Gastroesophageal sphincter (tissue), 4 donors: ENCODE data around the gene KMT2B. TPM values are rescaled to one million over a fixed set of nuclear protein-coding genes. Genes with fewer than 3 reads are reported as not detected.

Source experiments
- ATAC-seq: fragments of 150-250 bp; one replicate; pipeline ENCODE4 v1.9.1; 2016; ENCODE audit warnings: mild to moderate bottlenecking, moderate library complexity
- H3K27ac ChIP-seq, 4 donors: fragments of 200-600 bp; sonication (generic) in 3 of 4; 1 replicate in 3 of 4; 2 replicates in 1 of 4; pipeline ENCODE4 v1.5.1; 2016 to 2019
- H3K27me3 ChIP-seq: fragments of 200-600 bp; sonication (generic); one replicate; pipeline ENCODE4 v1.5.1; 2019
- H3K36me3 ChIP-seq, 2 donors: fragments of 200-600 bp; sonication (generic); one replicate each; pipeline ENCODE4 v1.5.1; 2019; ENCODE audit warnings: control low read depth in 1 of 2
- H3K4me1 ChIP-seq, 3 donors: fragments of 200-600 bp; sonication (generic); 1 replicate in 2 of 3; 2 replicates in 1 of 3; pipeline ENCODE4 v1.5.1; 2016 to 2019; ENCODE audit warnings: control low read depth in 2 of 3
- H3K4me3 ChIP-seq, 2 donors: fragments of 200-600 bp; sonication (generic); one replicate each; pipeline ENCODE4 v1.5.1; 2019; ENCODE audit warnings: mild to moderate bottlenecking in 1 of 2, moderate library complexity in 1 of 2
- H3K9me3 ChIP-seq, 3 donors: fragments of 200-600 bp; sonication (generic); one replicate each; pipeline ENCODE4 v1.5.1; 2017 to 2019; ENCODE audit warnings: control low read depth in 2 of 3
- CTCF ChIP-seq, 4 experiments: fragments of 200-600 bp in 2 of 4; fragments of 450-650 bp in 2 of 4; sonication (generic) in 1 of 4; IDR thresholded peaks; one replicate each; pipeline ENCODE4 v1.5.1; 2017 to 2019; ENCODE audit warnings: antibody characterized with exemption in 4 of 4, mild to moderate bottlenecking in 2 of 4, moderate library complexity in 2 of 4
- EP300 ChIP-seq: sonication (generic); formaldehyde crosslinking; IDR thresholded peaks from one replicate; pipeline ENCODE4 v1.6.1; 2017; ENCODE audit warnings: antibody characterized with exemption, mild to moderate bottlenecking
- POLR2A ChIP-seq, 2 donors: fragments of 450-650 bp; IDR thresholded peaks; one replicate each; pipeline ENCODE4 v1.6.1; 2017; ENCODE audit warnings: antibody characterized with exemption in 2 of 2, mild to moderate bottlenecking in 2 of 2, moderate library complexity in 1 of 2
- POLR2AphosphoS5 ChIP-seq: sonication (generic); formaldehyde crosslinking; IDR thresholded peaks from one replicate; pipeline ENCODE4 v1.6.1; 2017; ENCODE audit warnings: antibody characterized with exemption
- WGBS, 2 donors: methylation state at CpG; one replicate each; pipeline ENCODE4 v1.1.5; 2018; ENCODE audit warnings: low coverage in 1 of 2; 5-methylcytosine and 5-hydroxymethylcytosine counted together
- total RNA-seq, 4 donors: library from RNA; depleted of rRNA; stranded (reverse); fragments of >200 nt; gene quantifications; one replicate each; pipeline ENCODE4 v1.1.0, GENCODE V29; 2016

Gene KMT2B
- total RNA-seq, 4 donors from 2014 or later, result 7.7 to 27.0 (median 17.5) TPM

GRCh38 chr19:35760711-35761349 lies 43.0 kb downstream of the KMT2B start:
- H3K36me3 ChIP-seq, result peaks cover 0 to 62% of the 10 kb centered on the region in 2 donors
- no peak overlapping the region for H3K4me3 ChIP-seq
- H3K27me3 ChIP-seq, result no peaks in the 10 kb centered on the region
- TF ChIP-seq POLR2AphosphoS5, result no peak
- no peak for TF ChIP-seq CTCF (IDR thresholded peaks at IDR 0.05)
- no peak for TF ChIP-seq POLR2A (IDR thresholded peaks at IDR 0.05)
- no peak for TF ChIP-seq EP300
- no peak overlapping the region for H3K27ac ChIP-seq
- no peaks in the 10 kb centered on the region for H3K9me3 ChIP-seq
- no peak for ATAC-seq
- H3K4me1 ChIP-seq, result peaks cover 0 to 39% (median 22%) of the 10 kb centered on the region in 3 donors
- WGBS, 2 donors, result 83 to 93% methylated on average over 2 to 4 of the region's 4 CpGs

- H3K36me3 ChIP-seq, result peaks cover 0 to 79% of the 10 kb centered on the region in 2 donors
These were observed 46.9 kb downstream of the KMT2B start for GRCh38 chr19:35764432-35765315.

GRCh38 chr19:35766571-35767104 lies 48.8 kb downstream of the KMT2B start:
- ATAC-seq, result no peak
- Histone ChIP-seq H3K36me3 (peaks cover 0 to 60% of the 10 kb centered on the region in 2 donors), H3K4me3 (no peak overlapping the region), H3K27me3 (no peaks in the 10 kb centered on the region), H3K27ac (no peak overlapping the region), H3K4me1 (peaks cover 0 to 9% (median 0%) of the 10 kb centered on the region in 3 donors), H3K9me3 (no peaks in the 10 kb centered on the region)
- TF ChIP-seq POLR2AphosphoS5, result no peak
- TF ChIP-seq POLR2A (IDR thresholded peaks at IDR 0.05), result no peak
- no peak for TF ChIP-seq EP300
- no peak for TF ChIP-seq CTCF (IDR thresholded peaks at IDR 0.05)
- WGBS, 2 donors, result 100% methylated on average over 1 of the region's 11 CpGs; no CpG with 5 or more reads in 1 of the 2 donors

More at GRCh38 chr19:35764432-35765315, 46.9 kb downstream of the KMT2B start:
- H3K4me1 ChIP-seq, result peaks cover 0 to 16% (median 0%) of the 10 kb centered on the region in 3 donors
- no peak for ATAC-seq
- H3K9me3 ChIP-seq, result no peaks in the 10 kb centered on the region
- H3K4me3 ChIP-seq, result no peak overlapping the region
- no peak overlapping the region for H3K27ac ChIP-seq
- WGBS, 2 donors, result 82 to 86% methylated on average over 8 to 12 of the region's 17 CpGs
- TF ChIP-seq POLR2A (IDR thresholded peaks at IDR 0.05) (no peak), CTCF (IDR thresholded peaks at IDR 0.05) (no peak), EP300 (no peak), POLR2AphosphoS5 (no peak)
- no peaks in the 10 kb centered on the region for H3K27me3 ChIP-seq

GRCh38 chr19:35767288-35768081 lies 49.7 kb downstream of the KMT2B start:
- Histone ChIP-seq H3K4me1 (peaks cover 0 to 9% (median 0%) of the 10 kb centered on the region in 3 donors), H3K36me3 (peaks cover 0 to 52% of the 10 kb centered on the region in 2 donors), H3K4me3 (no peak overlapping the region), H3K27me3 (no peaks in the 10 kb centered on the region), H3K27ac (peak overlapping the region in 1 of 4 donors; percentile 7), H3K9me3 (no peaks in the 10 kb centered on the region)
- ATAC-seq, result no peak
- no peak for TF ChIP-seq EP300
- TF ChIP-seq CTCF (IDR thresholded peaks at IDR 0.05), result no peak
- no peak for TF ChIP-seq POLR2A (IDR thresholded peaks at IDR 0.05)
- no peak for TF ChIP-seq POLR2AphosphoS5
- 60 to 85% methylated on average over 1 to 4 of the region's 34 CpGs for WGBS, 2 donors
